K562 (cell line): ENCODE results near the gene QSOX2. TPM values are rescaled to one million over a fixed set of nuclear protein-coding genes. Genes with fewer than 3 reads are reported as not detected.

Experiments
- ATAC-seq: fragments of 200-7000 bp; cut with Tn5 transposase; 3 replicates; pipeline ENCODE4 v1.9.1; 2020; ENCODE audit warnings: moderate library complexity
- BruUV-seq: library from RNA; stranded (reverse); fragments of 400-500 nt; replicated peaks from 2 replicates; lab custom pipeline; 2021; lab: Mats Ljungman, UMichigan
- CTCF ChIA-PET: fragments of 300-600 bp; formaldehyde crosslinking; extraction: SDS; loops from one replicate; lab custom pipeline; 2021; ENCODE audit warnings: low intra/inter-chr PET ratio; lab: Yijun Ruan, JAX
- POLR2A ChIA-PET: fragments of 300-600, 350-650 bp; sonication (Branson Sonifier 250); formaldehyde crosslinking; extraction: SDS; loops from one replicate; lab custom pipeline; 2021; ENCODE audit warnings: antibody characterized with exemption, inconsistent platforms; lab: Yijun Ruan, JAX
- DNase-seq, 4 experiments: peaks; one replicate each; pipeline versions ENCODE4 v3.0.0 to v3.0.0-alpha.2; 2011 to 2018; ENCODE audit warnings: low spot score in 3 of 4, mixed read lengths in 3 of 4; ENCODE audit errors: extremely low read depth in 1 of 4
- FAIRE-seq: peaks from 2 replicates; lab custom pipeline; 2011; peaks lifted over from hg19 to GRCh38; lab: Jason Lieb, UNC
- H2AFZ ChIP-seq: 2 replicates; pipeline ENCODE4 v1.6.0; 2011; ENCODE audit warnings: low read depth, low read length, control low read depth, inconsistent platforms
- H3K27ac ChIP-seq: fragments of 200-600 bp; 3 replicates; pipeline ENCODE4 v1.8.0; 2011; ENCODE audit warnings: low read depth, mild to moderate bottlenecking, control low read depth, inconsistent platforms, low read length, moderate library complexity, mixed read lengths; ENCODE audit errors: extremely low read depth
- H3K27me3 ChIP-seq, 2 experiments: fragments of 300-600 bp in 1 of 2; 2 replicates in 1 of 2; 3 replicates in 1 of 2; pipeline versions ENCODE4 v1.6.0 to v1.8.0; 2011; ENCODE audit warnings: inconsistent platforms in 2 of 2, low read length in 2 of 2, mild to moderate bottlenecking in 1 of 2, mixed read lengths in 1 of 2, moderate library complexity in 1 of 2; ENCODE audit not compliant: control insufficient read depth in 2 of 2, insufficient read depth in 2 of 2
- H3K36me3 ChIP-seq: fragments of 300-600 bp; 3 replicates; pipeline ENCODE4 v1.8.0; 2011; ENCODE audit warnings: mild to moderate bottlenecking, low read length, inconsistent platforms; ENCODE audit not compliant: control insufficient read depth, insufficient read depth
- H3K4me1 ChIP-seq, 2 experiments: fragments of 200-600 bp in 1 of 2; replicated peaks in 1 of 2; 2 replicates in 1 of 2; 3 replicates in 1 of 2; pipeline versions ENCODE4 v1.5.1 to v1.8.0; 2011; ENCODE audit warnings: inconsistent platforms in 2 of 2, low read length in 2 of 2, mild to moderate bottlenecking in 1 of 2, mixed read lengths in 1 of 2, moderate library complexity in 1 of 2; ENCODE audit not compliant: control insufficient read depth in 2 of 2, insufficient read depth in 2 of 2
- H3K4me2 ChIP-seq: 2 replicates; pipeline ENCODE4 v1.6.1; 2011; ENCODE audit warnings: low read length, control low read depth, inconsistent platforms, mixed read lengths; ENCODE audit not compliant: insufficient read depth
- H3K4me3 ChIP-seq: fragments of 200-600 bp; sonication (generic), shearing (Covaris generic); 2 replicates; pipeline ENCODE4 v1.5.1; 2016; ENCODE audit warnings: control low read depth, inconsistent platforms
- H3K79me2 ChIP-seq: fragments of 200-600 bp; 3 replicates; pipeline ENCODE4 v1.8.0; 2011; ENCODE audit warnings: low read length, inconsistent platforms; ENCODE audit not compliant: control insufficient read depth, insufficient read depth
- H3K9ac ChIP-seq, 2 experiments: 2 replicates each; pipeline versions ENCODE4 v1.6.0 to v1.6.1; 2011; ENCODE audit warnings: low read depth in 2 of 2, low read length in 2 of 2, control low read depth in 1 of 2, inconsistent platforms in 1 of 2, mild to moderate bottlenecking in 1 of 2, mixed read lengths in 1 of 2; ENCODE audit not compliant: insufficient read depth in 1 of 2
- H3K9me1 ChIP-seq: one replicate; pipeline ENCODE4 v1.6.0; 2011; ENCODE audit warnings: inconsistent platforms, mild to moderate bottlenecking, low read length, moderate library complexity; ENCODE audit not compliant: control insufficient read depth, insufficient read depth
- H3K9me3 ChIP-seq: replicated peaks from 2 replicates; pipeline ENCODE4 v1.5.1; 2011; ENCODE audit warnings: low read depth, low read length, inconsistent platforms; ENCODE audit not compliant: control insufficient read depth, insufficient read depth
- H4K20me1 ChIP-seq: replicated peaks from 2 replicates; pipeline ENCODE4 v1.6.1; 2011; ENCODE audit warnings: low read length, inconsistent platforms, mixed read lengths; ENCODE audit not compliant: control insufficient read depth, insufficient read depth
- HDAC1 ChIP-seq, 2 experiments: fragments of 450-650 bp; IDR thresholded peaks; 2 replicates each; pipeline ENCODE4 v1.6.1; 2016 to 2017; ENCODE audit warnings: inconsistent platforms in 1 of 2, mild to moderate bottlenecking in 1 of 2, moderate library complexity in 1 of 2
- NFE2 ChIP-seq: IDR thresholded peaks from 2 replicates; pipeline ENCODE4 v1.6.1; 2014; ENCODE audit warnings: antibody characterized with exemption, low read depth
- SNAPC5 ChIP-seq: fragments of 250-450 bp; sonication (Bioruptor Pico); IDR thresholded peaks from 2 replicates; pipeline ENCODE4 v1.8.0; 2021; ENCODE audit warnings: moderate library complexity, mild to moderate bottlenecking, inconsistent platforms
- SRSF3 ChIP-seq: fragments of 200-400 bp; formaldehyde crosslinking; IDR thresholded peaks from 2 replicates; pipeline ENCODE4 v1.6.1; 2016; ENCODE audit warnings: mild to moderate bottlenecking, low read length, moderate library complexity; ENCODE audit not compliant: insufficient read depth
- TOE1 ChIP-seq, 2 experiments: fragments of 450-650 bp in 1 of 2; sonication (generic) in 1 of 2; formaldehyde crosslinking in 1 of 2; IDR thresholded peaks; 2 replicates each; pipeline versions ENCODE4 v1.7.1 to v1.8.0; 2016 to 2022; ENCODE audit warnings: borderline replicate concordance in 2 of 2, mild to moderate bottlenecking in 2 of 2, antibody characterized with exemption in 1 of 2, inconsistent platforms in 1 of 2, low read depth in 1 of 2, missing genetic modification reagents in 1 of 2, moderate library complexity in 1 of 2
- ZNF695 ChIP-seq: fragments of 450-650 bp; formaldehyde crosslinking; IDR thresholded peaks from 2 replicates; pipeline ENCODE4 v1.4.0; 2020; ENCODE audit warnings: mild to moderate bottlenecking, moderate library complexity
- ZNF785 ChIP-seq: fragments of 250-450 bp; sonication (Bioruptor Pico); IDR thresholded peaks from 2 replicates; pipeline ENCODE4 v1.4.0; 2020; ENCODE audit warnings: mild to moderate bottlenecking
- ZSCAN29 ChIP-seq: fragments of 450-650 bp; IDR thresholded peaks from 2 replicates; pipeline ENCODE4 v1.6.1; 2017
- WGBS: fragments of 100-300 bp; shearing (Covaris generic); methylation state at CpG from one replicate; pipeline ENCODE4 v1.1.6; 2016; ENCODE audit warnings: low coverage, mixed read lengths; ENCODE audit not compliant: insufficient coverage; ENCODE audit errors: missing lambda C conversion rate; 5-methylcytosine and 5-hydroxymethylcytosine counted together
- in situ Hi-C: fragments of 300-500 bp; cut with MboI; formaldehyde crosslinking; loops from 4 replicates; pipeline ENCODE4 v1.15.0; 2018; ENCODE audit warnings: inconsistent platforms, mixed read lengths
- intact Hi-C: fragments of 100-400 bp; cut with micrococcal nuclease; formaldehyde crosslinking; loops from 2 replicates; pipeline ENCODE4 v1.14.2; 2022
- polyA plus RNA-seq, 8 experiments: library from polyadenylated mRNA; depleted of rRNA in 4 of 8; stranded (reverse) in 5 of 8; unstranded in 3 of 8; fragments of >200 nt; fragmentation: Nextera tagmentation in 2 of 8; fragmentation: Illumina TruSeq in 1 of 8; extraction: Ambion mirVana in 2 of 8; extraction: Trizol in 1 of 8; gene quantifications; 2 replicates each; pipeline versions ENCODE4 v1.2.1 to v1.2.3, GENCODE V29; 2011 to 2014; ENCODE audit warnings: inconsistent platforms in 1 of 8, missing spikeins in 1 of 8
- total RNA-seq, 7 experiments: library from RNA; depleted of rRNA in 6 of 7; stranded (reverse); fragments of >200 nt in 6 of 7; fragmentation: Illumina TruSeq in 2 of 7; extraction: Trizol in 2 of 7; gene quantifications; 2 replicates each; pipeline versions ENCODE4 v1.2.1 to v1.2.3, GENCODE V29; 2011 to 2021; ENCODE audit warnings: low replicate concordance in 1 of 7

The QSOX2 gene
- total and polyA plus RNA-seq, 9 of the 15 experiments (the other 6 are each of a cell fraction or from before 2014, with no cell fraction given) = 0.51 to 23.7 (median 12.7) TPM

GRCh38 chr9:136200424-136200823 is 45.2 kb downstream of the QSOX2 start:
- H3K9me1 ChIP-seq = no peaks in the 10 kb centered on the region
- H3K27me3 ChIP-seq = peaks cover 26 to 60% of the 10 kb centered on the region in 2 experiments; a peak in 4 of 5 replicates
- H3K36me3 ChIP-seq = peaks cover 3% of the 10 kb centered on the region; the same call in 1 of the 3 replicates
- H3K27ac ChIP-seq = no peak overlapping the region
- peaks cover 13% of the 10 kb centered on the region for H4K20me1 ChIP-seq
- no peak overlapping the region for H3K4me2 ChIP-seq
- in situ Hi-C loops = no loop called here
- intact Hi-C loops = no loop called here
- POLR2A ChIA-PET = no interaction called here
- no peaks in the 10 kb centered on the region for H3K79me2 ChIP-seq
- no peak overlapping the region for H3K9ac ChIP-seq
- H3K4me3 ChIP-seq = no peak overlapping the region
- no peak for TF ChIP-seq ZNF695 (CRISPR knock-in tag)
- TF ChIP-seq ZNF785 (CRISPR knock-in tag) = no peak
- no peak for TF ChIP-seq ZSCAN29
- TF ChIP-seq TOE1 (IDR thresholded peaks at IDR 0.05; ENCODE audit: borderline replicate concordance) = no peak
- no peak for TF ChIP-seq TOE1 (CRISPR knock-in tag; IDR thresholded peaks at IDR 0.05; ENCODE audit: borderline replicate concordance, low read depth)
- no peak for TF ChIP-seq HDAC1 (IDR thresholded peaks at IDR 0.05)
- no peak for TF ChIP-seq NFE2
- TF ChIP-seq SNAPC5 (CRISPR knock-in tag) = no peak
- TF ChIP-seq SRSF3 = no peak
- 17% methylated on average over 19 of the region's 19 CpGs for WGBS
- ATAC-seq (no peak), FAIRE-seq (no peak), DNase-seq (no peak)
- H2AFZ ChIP-seq = no peak overlapping the region
- no peaks in the 10 kb centered on the region for H3K9me3 ChIP-seq
- H3K4me1 ChIP-seq = peaks cover 0 to 69% of the 10 kb centered on the region in 2 experiments; a peak in 2 of 5 replicates
- CTCF ChIA-PET = interaction anchor here (0.6 kb wide), 1 partner anchor 304 kb away, joined by 3 read pairs; no protein-coding TSS in a partner anchor
- BruUV-seq = no TSS peak
